Measurements from ENCODE around the gene PLTP.

GRCh38 chr20:45948261-45948733 lies 36.3 kb upstream of the PLTP start:
- no peak for TF ChIP-seq POLR2A (IDR thresholded peaks at IDR 0.05)
- TF ChIP-seq CTCF (IDR thresholded peaks at IDR 0.05) = no peak
